Neuronal stem cell (in vitro differentiated cells): ENCODE results near the gene IMP4. TPM values are rescaled to one million over a fixed set of nuclear protein-coding genes. Genes with fewer than 3 reads are reported as not detected.

Source experiments
- DNase-seq: peaks from one replicate; pipeline ENCODE4 v3.0.0-alpha.2; 2013; ENCODE audit warnings: low spot score
- H2AFZ ChIP-seq: one replicate; pipeline ENCODE4 v1.6.1; 2013; ENCODE audit warnings: mild to moderate bottlenecking, low read length, inconsistent platforms
- H2AK5ac ChIP-seq: 2 replicates; pipeline ENCODE4 v1.6.1; 2013; ENCODE audit warnings: low read depth, mild to moderate bottlenecking, inconsistent platforms, low read length, moderate library complexity, mixed read lengths
- H2BK120ac ChIP-seq: 2 replicates; pipeline ENCODE4 v1.6.1; 2013; ENCODE audit warnings: low read depth, mild to moderate bottlenecking, inconsistent platforms, low read length, moderate library complexity, mixed read lengths
- H2BK12ac ChIP-seq: one replicate; pipeline ENCODE4 v1.6.1; 2013; ENCODE audit warnings: low read length, inconsistent platforms
- H2BK15ac ChIP-seq: 2 replicates; pipeline ENCODE4 v1.6.1; 2013; ENCODE audit warnings: mild to moderate bottlenecking, low read length, inconsistent platforms, mixed read lengths
- H2BK5ac ChIP-seq: one replicate; pipeline ENCODE4 v1.6.1; 2013; ENCODE audit warnings: inconsistent platforms, mild to moderate bottlenecking, low read length, moderate library complexity
- H3K14ac ChIP-seq: one replicate; pipeline ENCODE4 v1.6.1; 2013; ENCODE audit warnings: low read length, inconsistent platforms
- H3K18ac ChIP-seq: 2 replicates; pipeline ENCODE4 v1.6.1; 2013; ENCODE audit warnings: low read length, inconsistent platforms
- H3K23ac ChIP-seq: 2 replicates; pipeline ENCODE4 v1.6.1; 2013; ENCODE audit warnings: low read depth, mild to moderate bottlenecking, mixed read lengths, low read length, inconsistent platforms; ENCODE audit not compliant: poor library complexity
- H3K27ac ChIP-seq: replicated peaks from 3 replicates; pipeline ENCODE4 v1.5.1; 2013; ENCODE audit warnings: low read length, inconsistent platforms
- H3K27me3 ChIP-seq, 3 experiments: 2 replicates each; pipeline ENCODE4 v1.6.1; 2013; ENCODE audit warnings: low read length in 3 of 3, mild to moderate bottlenecking in 2 of 3, inconsistent platforms in 1 of 3, low read depth in 1 of 3, mixed read lengths in 1 of 3, moderate library complexity in 1 of 3; ENCODE audit not compliant: control insufficient read depth in 3 of 3, insufficient read depth in 3 of 3
- H3K36me3 ChIP-seq, 2 donors: replicated peaks in 1 of 2; 2 replicates each; pipeline ENCODE4 v1.6.1; 2013; ENCODE audit warnings: low read length in 2 of 2; ENCODE audit not compliant: control insufficient read depth in 2 of 2, insufficient read depth in 2 of 2
- H3K4ac ChIP-seq: 2 replicates; pipeline ENCODE4 v1.6.1; 2013; ENCODE audit warnings: inconsistent platforms, mild to moderate bottlenecking, low read length, moderate library complexity
- H3K4me1 ChIP-seq, 2 donors: 1 replicate in 1 of 2; 2 replicates in 1 of 2; pipeline ENCODE4 v1.6.1; 2013; ENCODE audit warnings: low read length in 2 of 2, low read depth in 1 of 2; ENCODE audit not compliant: control insufficient read depth in 2 of 2, insufficient read depth in 1 of 2
- H3K4me2 ChIP-seq: one replicate; pipeline ENCODE4 v1.6.1; 2013; ENCODE audit warnings: mild to moderate bottlenecking, low read length, inconsistent platforms; ENCODE audit not compliant: insufficient read depth, poor library complexity, severe bottlenecking
- H3K4me3 ChIP-seq, 2 donors: 2 replicates each; pipeline ENCODE4 v1.5.1; 2013; ENCODE audit warnings: low read length in 2 of 2, mild to moderate bottlenecking in 2 of 2, inconsistent platforms in 1 of 2, moderate library complexity in 1 of 2
- H3K79me1 ChIP-seq: one replicate; pipeline ENCODE4 v1.6.1; 2013; ENCODE audit warnings: low read depth, mild to moderate bottlenecking, inconsistent platforms, low read length, moderate library complexity
- H3K9ac ChIP-seq: one replicate; pipeline ENCODE4 v1.6.1; 2013; ENCODE audit warnings: mild to moderate bottlenecking, low read depth, low read length, inconsistent platforms; ENCODE audit not compliant: poor library complexity
- H3K9me3 ChIP-seq, 2 donors: replicated peaks in 1 of 2; 2 replicates each; pipeline versions ENCODE3 to v1.6.1; 2013; ENCODE audit warnings: low read length in 2 of 2, mild to moderate bottlenecking in 2 of 2, inconsistent platforms in 1 of 2, low read depth in 1 of 2, mixed read lengths in 1 of 2, moderate library complexity in 1 of 2; ENCODE audit not compliant: control insufficient read depth in 2 of 2, insufficient read depth in 1 of 2
- H4K8ac ChIP-seq: one replicate; pipeline ENCODE4 v1.6.1; 2013; ENCODE audit warnings: low read depth, mild to moderate bottlenecking, inconsistent platforms, low read length, moderate library complexity
- H4K91ac ChIP-seq: one replicate; pipeline ENCODE4 v1.6.1; 2013; ENCODE audit warnings: low read length, low read depth, mild to moderate bottlenecking, inconsistent platforms; ENCODE audit not compliant: poor library complexity
- WGBS, 2 donors: extraction: QIAGEN DNeasy Blood & Tissue Kit; methylation state at CpG; one replicate each; pipeline ENCODE4 v1.1.7; 2013; ENCODE audit warnings: missing lambda C conversion rate in 2 of 2, mixed read lengths in 1 of 2; ENCODE audit not compliant: insufficient read length in 2 of 2, insufficient replicate concordance in 1 of 2; ENCODE audit errors: extremely low coverage in 2 of 2; 5-methylcytosine and 5-hydroxymethylcytosine counted together
- small RNA-seq: library from polyadenylated mRNA; stranded (forward); fragments of <200 nt; extraction: miRNeasy Mini kit (QIAGEN cat#:217004); gene quantifications from one replicate; pipeline ENCODE3, GENCODE V24; 2013; ENCODE audit not compliant: insufficient read depth

Gene IMP4

GRCh38 chr2:130393318-130393910 lies 50.7 kb downstream of the IMP4 start:
- Histone ChIP-seq H3K36me3 (no peaks in the 10 kb centered on the region), H3K9ac (no peak overlapping the region), H3K4ac (no peak overlapping the region), H3K27ac (no peak overlapping the region), H2AK5ac (no peak overlapping the region), H3K23ac (no peak overlapping the region), H3K4me3 (no peak overlapping the region), H2BK120ac (no peak overlapping the region), H4K8ac (no peak overlapping the region), H4K91ac (no peak overlapping the region), H3K27me3 (peaks cover 0 to 3% (median 2%) of the 10 kb centered on the region in 3 experiments), H3K14ac (no peak overlapping the region), H3K9me3 (no peaks in the 10 kb centered on the region), H2BK12ac (no peak overlapping the region), H3K18ac (no peak overlapping the region), H3K4me1 (peaks cover 3% of the 10 kb centered on the region in 2 donors), H3K4me2 (no peak overlapping the region), H2AFZ (no peak overlapping the region), H2BK5ac (no peak overlapping the region), H3K79me1 (no peaks in the 10 kb centered on the region), H2BK15ac (no peak overlapping the region)
- no CpG with 5 or more reads among the region's 7 CpGs for WGBS, 2 donors
- no peak for DNase-seq

Small RNA genes within 50 kb of the gene (small RNA-seq; reads per million reads assigned to genes)
- gene AC132479.1, result not detected
